ENCODE measurements around the gene KIF12.
"Not testable (repeated sequence)": the region's sequence is repeated elsewhere in the genome, so short reads cannot be mapped to it uniquely, and the experiment has no call there.

KIF12 gene

GRCh38 chr9:114085387-114085789 is 13.7 kb downstream of the KIF12 start:
- DNase-seq (ENCODE audit: low read depth in 2 of 2): no peak

- DNase-seq (ENCODE audit: low read depth in 2 of 2): no peak
Observed at GRCh38 chr9:114084282-114085073, 14.6 kb downstream of the KIF12 start.

GRCh38 chr9:114083666-114084065 is 15.4 kb downstream of the KIF12 start:
- no peak for DNase-seq (ENCODE audit: low read depth in 2 of 2)

GRCh38 chr9:114082763-114083412 is 16.2 kb downstream of the KIF12 start:
- not testable (repeated sequence) for DNase-seq (ENCODE audit: low read depth in 2 of 2)

- DNase-seq (ENCODE audit: low read depth in 2 of 2): peak; percentile 31 to 60
Observed at GRCh38 chr9:114082017-114082762, 16.9 kb downstream of the KIF12 start.

GRCh38 chr9:114081441-114082016 is 17.6 kb downstream of the KIF12 start:
- DNase-seq (ENCODE audit: low read depth in 2 of 2): no peak

GRCh38 chr9:114080773-114081440 is 18.2 kb downstream of the KIF12 start:
- no peak for DNase-seq (ENCODE audit: low read depth in 2 of 2)

GRCh38 chr9:114080195-114080772 is 18.8 kb downstream of the KIF12 start:
- no peak for DNase-seq (ENCODE audit: low read depth in 2 of 2)

GRCh38 chr9:114078781-114079156 is 20.3 kb downstream of the KIF12 start:
- no peak for DNase-seq (ENCODE audit: low read depth in 2 of 2)

GRCh38 chr9:114078021-114078780 is 20.9 kb downstream of the KIF12 start, which contains the start of gene AMBP:
Gene AMBP, minus strand, starts transcription at chr9:114078300. Its CDS starts 91 bp downstream, at chr9:114078209.
- no peak for DNase-seq (ENCODE audit: low read depth in 2 of 2)

- DNase-seq (ENCODE audit: low read depth in 2 of 2): no peak
Observed at GRCh38 chr9:114077162-114077837, 21.8 kb downstream of the KIF12 start.

- no peak for DNase-seq (ENCODE audit: low read depth in 2 of 2)
Observed at GRCh38 chr9:114076237-114077161, 22.6 kb downstream of the KIF12 start.

GRCh38 chr9:114075602-114076001 is 23.5 kb downstream of the KIF12 start:
- DNase-seq (ENCODE audit: low read depth in 2 of 2): no peak

- DNase-seq (ENCODE audit: low read depth in 2 of 2): no peak
Observed at GRCh38 chr9:114072184-114073140, 26.6 kb downstream of the KIF12 start.

- DNase-seq (ENCODE audit: low read depth in 2 of 2): no peak
Observed at GRCh38 chr9:114071197-114071795, 27.8 kb downstream of the KIF12 start.

- no peak for DNase-seq (ENCODE audit: low read depth in 2 of 2)
Observed at GRCh38 chr9:114070188-114071103, 28.6 kb downstream of the KIF12 start.

All from stimulated activated CD8-positive, alpha-beta memory T cell treated with anti-CD3 and anti-CD28 coated beads, Interleukin-15, amount 100 ng/mL, for 4 hours (primary cell).